Keratinocyte (primary cell): ENCODE results near the gene PRR33. TPM values are rescaled to one million over a fixed set of nuclear protein-coding genes. Genes with fewer than 3 reads are reported as not detected.

Experiments used
- DNase-seq: peaks from one replicate; pipeline ENCODE4 v3.0.0-alpha.2; 2011; ENCODE audit warnings: low read depth, missing footprints, low spot score
- FAIRE-seq: peaks from 2 replicates; lab custom pipeline; 2011; peaks lifted over from hg19 to GRCh38; lab: Jason Lieb, UNC
- H2AFZ ChIP-seq: 2 replicates; pipeline ENCODE4 v1.6.0; 2012; ENCODE audit warnings: low read length, control low read depth, inconsistent platforms; ENCODE audit not compliant: control insufficient read depth
- H3K27ac ChIP-seq: 2 replicates; pipeline ENCODE4 v1.5.1; 2011; ENCODE audit warnings: low read length; ENCODE audit not compliant: control insufficient read depth, insufficient read depth
- H3K27me3 ChIP-seq: 3 replicates; pipeline ENCODE4 v1.6.0; 2011; ENCODE audit warnings: low read length; ENCODE audit not compliant: control insufficient read depth, insufficient read depth; ENCODE audit errors: extremely low read depth
- H3K36me3 ChIP-seq, 2 experiments: 2 replicates in 1 of 2; 3 replicates in 1 of 2; pipeline ENCODE4 v1.5.1; 2011; ENCODE audit warnings: low read length in 2 of 2, mild to moderate bottlenecking in 1 of 2; ENCODE audit not compliant: control insufficient read depth in 2 of 2, insufficient read depth in 2 of 2; ENCODE audit errors: extremely low read depth in 1 of 2
- H3K4me1 ChIP-seq: 3 replicates; pipeline ENCODE4 v1.5.1; 2011; ENCODE audit warnings: low read length; ENCODE audit not compliant: control insufficient read depth, insufficient read depth; ENCODE audit errors: extremely low read depth
- H3K4me2 ChIP-seq: 3 replicates; pipeline ENCODE4 v1.6.0; 2011; ENCODE audit warnings: low read depth, low read length; ENCODE audit not compliant: control insufficient read depth, insufficient read depth; ENCODE audit errors: extremely low read depth
- H3K4me3 ChIP-seq, 3 experiments: fragments of 200-600 bp in 1 of 3; sonication (generic) in 1 of 3; 2 replicates in 2 of 3; 3 replicates in 1 of 3; pipeline ENCODE4 v1.5.1; 2011 to 2016; ENCODE audit warnings: low read length in 3 of 3, mild to moderate bottlenecking in 3 of 3, control low read depth in 2 of 3, inconsistent platforms in 1 of 3, low read depth in 1 of 3, mixed read lengths in 1 of 3, mixed run types in 1 of 3, moderate library complexity in 1 of 3; ENCODE audit not compliant: control insufficient read depth in 2 of 3, insufficient read depth in 2 of 3; ENCODE audit errors: extremely low read depth in 1 of 3
- H3K79me2 ChIP-seq: 2 replicates; pipeline ENCODE4 v1.6.0; 2012; ENCODE audit warnings: low read length; ENCODE audit not compliant: control insufficient read depth, insufficient read depth
- H3K9ac ChIP-seq: 3 replicates; pipeline ENCODE4 v1.6.0; 2011; ENCODE audit warnings: low read length; ENCODE audit not compliant: control insufficient read depth, insufficient read depth; ENCODE audit errors: extremely low read depth
- H3K9me1 ChIP-seq: 3 replicates; pipeline ENCODE4 v1.6.0; 2011; ENCODE audit warnings: low read length; ENCODE audit not compliant: control insufficient read depth, insufficient read depth; ENCODE audit errors: extremely low read depth
- H3K9me3 ChIP-seq: 2 replicates; pipeline ENCODE4 v1.5.1; 2012; ENCODE audit warnings: low read depth, low read length; ENCODE audit not compliant: control insufficient read depth
- H4K20me1 ChIP-seq: 3 replicates; pipeline ENCODE4 v1.6.0; 2011; ENCODE audit warnings: low read length; ENCODE audit not compliant: control insufficient read depth, insufficient read depth; ENCODE audit errors: extremely low read depth
- CTCF ChIP-seq, 3 experiments: IDR thresholded peaks in 1 of 3; conservative IDR thresholded peaks in 1 of 3; optimal IDR thresholded peaks in 1 of 3; 2 replicates in 2 of 3; 3 replicates in 1 of 3; pipeline versions ENCODE3 to v1.5.1; 2011; ENCODE audit warnings: low read length in 3 of 3, mild to moderate bottlenecking in 3 of 3, moderate library complexity in 2 of 3, control low read depth in 1 of 3, inconsistent platforms in 1 of 3; ENCODE audit not compliant: insufficient read depth in 2 of 3; ENCODE audit errors: extremely low read depth in 1 of 3
- EZH2 ChIP-seq: IDR thresholded peaks from one replicate; pipeline ENCODE4 v1.6.1; 2012; ENCODE audit warnings: inconsistent platforms, mild to moderate bottlenecking, low read length, moderate library complexity
- dilution Hi-C: fragments of 300-500 bp; cut with MboI; formaldehyde crosslinking; loops from one replicate; pipeline ENCODE4 v1.7.0; 2020; ENCODE audit warnings: low sequenced_read_pairs; ENCODE audit not compliant: extremely low pct_ligation_motif_present
- polyA plus RNA-seq, 5 experiments: library from polyadenylated mRNA; depleted of rRNA in 3 of 5; stranded (reverse) in 3 of 5; stranded (forward) in 1 of 5; unstranded in 1 of 5; fragments of >200 nt; gene quantifications; 1 replicate in 1 of 5; 2 replicates in 3 of 5; 3 replicates in 1 of 5; pipeline versions ENCODE4 v1.2.1 to v1.2.3, GENCODE V29; 2011 to 2012; ENCODE audit warnings: missing spikeins in 2 of 5, low read depth in 1 of 5, low replicate concordance in 1 of 5

The PRR33 gene
- polyA plus RNA-seq, 1 donor (not counting 4 experiments of a cell fraction or from before 2014, with no cell fraction given) = not detected

GRCh38 chr11:1906611-1907423, 15.1 kb upstream of the PRR33 start:
- Histone ChIP-seq H3K36me3 (no peaks in the 10 kb centered on the region), H3K79me2 (no peaks in the 10 kb centered on the region), H2AFZ (no peak overlapping the region), H3K4me3 (no peak overlapping the region), H3K9me1 (no peaks in the 10 kb centered on the region), H3K9ac (no peak overlapping the region), H4K20me1 (no peaks in the 10 kb centered on the region), H3K4me1 (no peaks in the 10 kb centered on the region), H3K4me2 (no peak overlapping the region), H3K27ac (no peak overlapping the region), H3K27me3 (peaks cover 6% of the 10 kb centered on the region), H3K9me3 (no peaks in the 10 kb centered on the region)
- FAIRE-seq (no peak), DNase-seq (no peak)
- dilution Hi-C loops = no loop called here
- TF ChIP-seq EZH2 = no peak
- no peak for TF ChIP-seq CTCF (optimal IDR thresholded peaks at IDR 0.05 in 1 of 3, IDR thresholded peaks at IDR 0.05 in 1 of 3, conservative IDR thresholded peaks at IDR 0.05 in 1 of 3; ENCODE audit: extremely low read depth in 1 of 3, insufficient read depth in 2 of 3, low read length in 3 of 3)

- no peak for DNase-seq
- no peaks in the 10 kb centered on the region for H3K9me1 ChIP-seq
- no peak overlapping the region for H3K4me3 ChIP-seq
- TF ChIP-seq EZH2 = no peak
- no peak for TF ChIP-seq CTCF (optimal IDR thresholded peaks at IDR 0.05 in 1 of 3, IDR thresholded peaks at IDR 0.05 in 1 of 3, conservative IDR thresholded peaks at IDR 0.05 in 1 of 3; ENCODE audit: extremely low read depth in 1 of 3, insufficient read depth in 2 of 3, low read length in 3 of 3)
- H2AFZ ChIP-seq = no peak overlapping the region
- no peak overlapping the region for H3K4me2 ChIP-seq
- dilution Hi-C loops = no loop called here
- H4K20me1 ChIP-seq = no peaks in the 10 kb centered on the region
- FAIRE-seq = no peak
- H3K36me3 ChIP-seq = no peaks in the 10 kb centered on the region
- H3K27ac ChIP-seq = no peak overlapping the region
- no peaks in the 10 kb centered on the region for H3K4me1 ChIP-seq
- H3K27me3 ChIP-seq = peaks cover 6% of the 10 kb centered on the region
- no peak overlapping the region for H3K9ac ChIP-seq
- no peaks in the 10 kb centered on the region for H3K79me2 ChIP-seq
- no peaks in the 10 kb centered on the region for H3K9me3 ChIP-seq
These were observed 14.5 kb upstream of the PRR33 start for GRCh38 chr11:1906181-1906580.
